ENCODE results near the gene SLC48A1. TPM values are rescaled to one million over a fixed set of nuclear protein-coding genes. Genes with fewer than 3 reads are reported as not detected.

The SLC48A1 gene
- polyA plus RNA-seq, 1 of the 3 experiments (the other 2 are of a cell fraction), result 7.3 TPM

DNA sequence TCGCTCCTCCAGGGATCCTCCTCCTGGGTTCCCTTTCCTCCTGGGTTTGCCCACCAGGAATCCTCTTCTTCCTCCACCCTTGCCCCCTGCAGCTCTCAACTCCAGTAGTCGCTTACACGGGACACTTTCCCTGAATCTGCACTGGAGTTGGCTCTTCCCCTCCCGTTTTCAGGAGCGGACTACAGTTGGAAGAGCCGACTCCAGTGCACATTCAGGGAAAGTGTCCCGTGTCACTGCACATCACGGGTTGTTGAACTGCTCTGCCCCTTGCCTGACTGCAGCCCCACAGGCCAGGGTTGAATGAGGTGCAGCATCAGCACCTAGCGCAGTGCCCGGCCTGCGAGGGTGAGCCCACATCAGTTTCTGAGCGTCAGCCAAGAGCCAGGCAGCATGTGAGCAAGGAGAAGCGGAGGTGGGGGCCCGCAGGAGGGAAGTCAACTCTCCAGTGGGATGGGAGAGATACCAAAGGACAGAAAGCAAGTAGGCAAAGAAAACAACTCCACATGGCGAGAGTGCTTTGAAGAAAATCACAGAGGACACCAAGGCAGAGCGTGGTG, 27.5 kb upstream of the SLC48A1 start:
- Histone ChIP-seq H2AFZ (ENCODE audit: low read depth) (no peak overlapping the region), H3K27me3 (ENCODE audit: insufficient read depth) (no peaks in the 10 kb centered on the region), H3K79me2 (ENCODE audit: insufficient read depth) (no peaks in the 10 kb centered on the region), H3K9ac (no peak overlapping the region), H3K4me2 (no peak overlapping the region), H3K27ac (ENCODE audit: low read depth in 2 of 2, low read length in 1 of 2) (no peak overlapping the region), H3K36me3 (replicated peaks in 1 of 2; ENCODE audit: control insufficient read depth in 1 of 2, insufficient read depth in 2 of 2, low read length in 1 of 2) (no peaks in the 10 kb centered on the region), H3K4me3 (ENCODE audit: low read depth in 2 of 2, low read length in 1 of 2) (no peak overlapping the region), H3K9me2 (no peaks in the 10 kb centered on the region), H3F3A (replicated peaks; ENCODE audit: insufficient read depth) (no peaks in the 10 kb centered on the region), H4K20me1 (ENCODE audit: insufficient read depth) (no peaks in the 10 kb centered on the region), H3K9me3 (no peaks in the 10 kb centered on the region), H3K4me1 (ENCODE audit: control insufficient read depth in 1 of 2, insufficient read depth in 2 of 2, low read depth in 1 of 2, low read length in 1 of 2) (peaks cover 13 to 27% of the 10 kb centered on the region in 2 experiments; a peak in 3 of 4 replicates)
- no peak for TF ChIP-seq TAF1 (IDR thresholded peaks at IDR 0.05; ENCODE audit: borderline replicate concordance, low read depth, low read length)
- TF ChIP-seq, protein P1, sequence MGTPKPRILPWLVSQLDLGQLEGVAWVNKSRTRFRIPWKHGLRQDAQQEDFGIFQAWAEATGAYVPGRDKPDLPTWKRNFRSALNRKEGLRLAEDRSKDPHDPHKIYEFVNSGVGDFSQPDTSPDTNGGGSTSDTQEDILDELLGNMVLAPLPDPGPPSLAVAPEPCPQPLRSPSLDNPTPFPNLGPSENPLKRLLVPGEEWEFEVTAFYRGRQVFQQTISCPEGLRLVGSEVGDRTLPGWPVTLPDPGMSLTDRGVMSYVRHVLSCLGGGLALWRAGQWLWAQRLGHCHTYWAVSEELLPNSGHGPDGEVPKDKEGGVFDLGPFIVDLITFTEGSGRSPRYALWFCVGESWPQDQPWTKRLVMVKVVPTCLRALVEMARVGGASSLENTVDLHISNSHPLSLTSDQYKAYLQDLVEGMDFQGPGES (IDR thresholded peaks at IDR 0.05; ENCODE audit: low read depth, low read length), result no peak
- TF ChIP-seq FOXM1 (IDR thresholded peaks at IDR 0.05; ENCODE audit: low read depth), result no peak
- TF ChIP-seq SMC3 (IDR thresholded peaks at IDR 0.05; ENCODE audit: low read depth, low read length), result no peak
- no peak for TF ChIP-seq TCF12 (IDR thresholded peaks at IDR 0.05)
- no peak for TF ChIP-seq NFIC (IDR thresholded peaks at IDR 0.05; ENCODE audit: borderline replicate concordance)
- no peak for TF ChIP-seq FOSL2 (IDR thresholded peaks at IDR 0.05; ENCODE audit: borderline replicate concordance, low read depth)
- no peak for TF ChIP-seq SIN3A (IDR thresholded peaks at IDR 0.05; ENCODE audit: borderline replicate concordance, low read depth, low read length)
- no peak for TF ChIP-seq CHD2 (IDR thresholded peaks at IDR 0.05; ENCODE audit: low read length, partially characterized antibody)
- WGBS (ENCODE audit: low lambda C conversion rate), result 70% methylated on average over 15 of the region's 16 CpGs
- ChIA-PET CTCF (interaction anchor here (1.7 to 43.0 kb wide), 5 partner anchors 10 to 91 kb away, joined by 6 to 1294 read pairs (median 298); partner anchors contain the start of genes ENDOU, RAPGEF3 and SLC48A1), POLR2A (no interaction called here)
- DNase-seq, result no peak

DNA sequence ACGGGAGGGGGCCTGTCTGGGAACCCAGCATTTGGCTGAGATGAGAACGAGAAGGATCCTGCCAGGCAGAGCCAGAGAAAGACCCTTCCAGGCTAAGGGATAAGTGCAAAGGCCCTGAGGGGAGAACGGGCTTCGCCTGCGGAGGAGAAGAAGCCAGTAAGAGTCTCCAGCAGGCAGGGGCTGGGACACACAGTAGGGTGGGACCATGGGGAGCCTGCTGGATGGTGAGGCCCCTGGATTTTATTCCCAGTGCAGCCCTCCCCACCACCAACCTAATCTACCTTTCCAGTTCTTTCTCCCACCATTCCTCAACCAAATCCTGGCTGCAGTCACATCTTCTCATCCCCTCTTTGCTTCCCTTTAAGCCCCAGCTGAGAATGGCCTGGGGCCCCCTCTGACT, 27.0 kb upstream of the SLC48A1 start:
- no peaks in the 10 kb centered on the region for H3K79me2 ChIP-seq (ENCODE audit: insufficient read depth)
- 71% methylated on average over 5 of the region's 5 CpGs for WGBS (ENCODE audit: low lambda C conversion rate)
- no peak overlapping the region for H3K9ac ChIP-seq
- DNase-seq, result no peak
- H3K9me2 ChIP-seq, result no peaks in the 10 kb centered on the region
- no peaks in the 10 kb centered on the region for H3K9me3 ChIP-seq
- no peak overlapping the region for H3K27ac ChIP-seq (ENCODE audit: low read depth in 2 of 2, low read length in 1 of 2)
- no peak overlapping the region for H2AFZ ChIP-seq (ENCODE audit: low read depth)
- CTCF ChIA-PET, result interaction anchor here (17.7 to 43.0 kb wide), 3 partner anchors 11 to 28 kb away, joined by 313 to 1294 read pairs (median 435); partner anchors contain the start of genes RAPGEF3 and SLC48A1
- POLR2A ChIA-PET, result no interaction called here
- H3F3A ChIP-seq (replicated peaks; ENCODE audit: insufficient read depth), result no peaks in the 10 kb centered on the region
- H4K20me1 ChIP-seq (ENCODE audit: insufficient read depth), result no peaks in the 10 kb centered on the region
- H3K4me2 ChIP-seq, result no peak overlapping the region
- no peaks in the 10 kb centered on the region for H3K27me3 ChIP-seq (ENCODE audit: insufficient read depth)
- H3K4me1 ChIP-seq (ENCODE audit: control insufficient read depth in 1 of 2, insufficient read depth in 2 of 2, low read depth in 1 of 2, low read length in 1 of 2), result peaks cover 9 to 22% of the 10 kb centered on the region in 2 experiments; a peak in 3 of 4 replicates
- no peak overlapping the region for H3K4me3 ChIP-seq (ENCODE audit: low read depth in 2 of 2, low read length in 1 of 2)
- H3K36me3 ChIP-seq (replicated peaks in 1 of 2; ENCODE audit: control insufficient read depth in 1 of 2, insufficient read depth in 2 of 2, low read length in 1 of 2), result no peaks in the 10 kb centered on the region
- TF ChIP-seq SIN3A (IDR thresholded peaks at IDR 0.05; ENCODE audit: borderline replicate concordance, low read depth, low read length) (no peak), GABPA (IDR thresholded peaks at IDR 0.05; ENCODE audit: low read depth) (no peak), SMC3 (IDR thresholded peaks at IDR 0.05; ENCODE audit: low read depth, low read length) (no peak), FOXM1 (IDR thresholded peaks at IDR 0.05; ENCODE audit: low read depth) (no peak), GATA2 (CRISPR knock-in tag; IDR thresholded peaks at IDR 0.05) (no peak), TAF1 (IDR thresholded peaks at IDR 0.05; ENCODE audit: borderline replicate concordance, low read depth, low read length) (no peak), CTCF (IDR thresholded peaks at IDR 0.05) (no peak), RFX5 (IDR thresholded peaks at IDR 0.05; ENCODE audit: low read length) (no peak), NRF1 (IDR thresholded peaks at IDR 0.05; ENCODE audit: low read depth, low read length) (no peak), MXI1 (IDR thresholded peaks at IDR 0.05; ENCODE audit: low read depth, low read length) (no peak), EP300 (IDR thresholded peaks at IDR 0.05; ENCODE audit: borderline replicate concordance in 1 of 2, low read depth in 1 of 2, low read length in 1 of 2) (no peak), MEF2A (IDR thresholded peaks at IDR 0.05; ENCODE audit: borderline replicate concordance, low read depth) (no peak), FOXJ3 (CRISPR knock-in tag; IDR thresholded peaks at IDR 0.05) (no peak), NFIC (IDR thresholded peaks at IDR 0.05; ENCODE audit: borderline replicate concordance) (no peak), CHD2 (IDR thresholded peaks at IDR 0.05; ENCODE audit: low read length, partially characterized antibody) (no peak)
- TF ChIP-seq, protein P2, sequence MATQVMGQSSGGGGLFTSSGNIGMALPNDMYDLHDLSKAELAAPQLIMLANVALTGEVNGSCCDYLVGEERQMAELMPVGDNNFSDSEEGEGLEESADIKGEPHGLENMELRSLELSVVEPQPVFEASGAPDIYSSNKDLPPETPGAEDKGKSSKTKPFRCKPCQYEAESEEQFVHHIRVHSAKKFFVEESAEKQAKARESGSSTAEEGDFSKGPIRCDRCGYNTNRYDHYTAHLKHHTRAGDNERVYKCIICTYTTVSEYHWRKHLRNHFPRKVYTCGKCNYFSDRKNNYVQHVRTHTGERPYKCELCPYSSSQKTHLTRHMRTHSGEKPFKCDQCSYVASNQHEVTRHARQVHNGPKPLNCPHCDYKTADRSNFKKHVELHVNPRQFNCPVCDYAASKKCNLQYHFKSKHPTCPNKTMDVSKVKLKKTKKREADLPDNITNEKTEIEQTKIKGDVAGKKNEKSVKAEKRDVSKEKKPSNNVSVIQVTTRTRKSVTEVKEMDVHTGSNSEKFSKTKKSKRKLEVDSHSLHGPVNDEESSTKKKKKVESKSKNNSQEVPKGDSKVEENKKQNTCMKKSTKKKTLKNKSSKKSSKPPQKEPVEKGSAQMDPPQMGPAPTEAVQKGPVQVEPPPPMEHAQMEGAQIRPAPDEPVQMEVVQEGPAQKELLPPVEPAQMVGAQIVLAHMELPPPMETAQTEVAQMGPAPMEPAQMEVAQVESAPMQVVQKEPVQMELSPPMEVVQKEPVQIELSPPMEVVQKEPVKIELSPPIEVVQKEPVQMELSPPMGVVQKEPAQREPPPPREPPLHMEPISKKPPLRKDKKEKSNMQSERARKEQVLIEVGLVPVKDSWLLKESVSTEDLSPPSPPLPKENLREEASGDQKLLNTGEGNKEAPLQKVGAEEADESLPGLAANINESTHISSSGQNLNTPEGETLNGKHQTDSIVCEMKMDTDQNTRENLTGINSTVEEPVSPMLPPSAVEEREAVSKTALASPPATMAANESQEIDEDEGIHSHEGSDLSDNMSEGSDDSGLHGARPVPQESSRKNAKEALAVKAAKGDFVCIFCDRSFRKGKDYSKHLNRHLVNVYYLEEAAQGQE (IDR thresholded peaks at IDR 0.05; ENCODE audit: low read depth, low read length), result no peak
- TF ChIP-seq, protein P3, sequence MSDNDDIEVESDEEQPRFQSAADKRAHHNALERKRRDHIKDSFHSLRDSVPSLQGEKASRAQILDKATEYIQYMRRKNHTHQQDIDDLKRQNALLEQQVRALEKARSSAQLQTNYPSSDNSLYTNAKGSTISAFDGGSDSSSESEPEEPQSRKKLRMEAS (IDR thresholded peaks at IDR 0.05; ENCODE audit: low read depth), result no peak

Measured in SK-N-SH (cell line).